Hindlimb muscle (tissue), 1 donor: Measurements from ENCODE around the gene MIOX. TPM values are rescaled to one million over a fixed set of nuclear protein-coding genes. Genes with fewer than 3 reads are reported as not detected.

Experiments used
- DNase-seq: peaks from one replicate; pipeline ENCODE4 v3.0.0-alpha.2; 2013
- polyA plus RNA-seq: library from polyadenylated mRNA; unstranded; fragments of 120-200 nt; gene quantifications from one replicate; pipeline ENCODE4 v1.2.1, GENCODE V29; 2013; ENCODE audit not compliant: insufficient read length

MIOX gene
- polyA plus RNA-seq, 1 donor, result not detected

GRCh38 chr22:50473855-50474671 is 12.6 kb upstream of the MIOX start:
- DNase-seq, result no peak

- peak; percentile 96 for DNase-seq
Observed at GRCh38 chr22:50474710-50475651, 11.7 kb upstream of the MIOX start, which contains the start of gene SBF1. SBF1 (minus strand) TSS chr22:50475035; CDS start chr22:50474840, 195 bp downstream.

GRCh38 chr22:50475652-50476002 is 11.0 kb upstream of the MIOX start:
- DNase-seq, result no peak

GRCh38 chr22:50476868-50477267 is 9.8 kb upstream of the MIOX start:
- DNase-seq, result no peak

GRCh38 chr22:50477923-50478322 is 8.7 kb upstream of the MIOX start:
- DNase-seq, result no peak

GRCh38 chr22:50479721-50480120 is 6.9 kb upstream of the MIOX start:
- DNase-seq, result no peak

GRCh38 chr22:50481045-50481439 is 5.6 kb upstream of the MIOX start:
- DNase-seq, result no peak

GRCh38 chr22:50481440-50482106 is 5.1 kb upstream of the MIOX start, which contains the start of gene ADM2:
ADM2 (plus strand) TSS chr22:50481543; CDS start chr22:50481848, 305 bp downstream.
- no peak for DNase-seq

GRCh38 chr22:50482107-50483074 is 4.3 kb upstream of the MIOX start:
- no peak for DNase-seq

- DNase-seq, result no peak
Observed at GRCh38 chr22:50483106-50483505, 3.6 kb upstream of the MIOX start.

- DNase-seq, result no peak
Observed at GRCh38 chr22:50483556-50483955, 3.1 kb upstream of the MIOX start.

GRCh38 chr22:50483977-50484853 is 2.4 kb upstream of the MIOX start:
- no peak for DNase-seq

GRCh38 chr22:50485221-50486131 is 1.2 kb upstream of the MIOX start:
- no peak for DNase-seq

- no peak for DNase-seq
Observed at GRCh38 chr22:50487290-50488005, 789 bp downstream of the MIOX start.

- no peak for DNase-seq
Observed at GRCh38 chr22:50488006-50488677, 1.5 kb downstream of the MIOX start.

GRCh38 chr22:50488886-50489285 is 2.2 kb downstream of the MIOX start:
- DNase-seq, result no peak

- no peak for DNase-seq
Observed at GRCh38 chr22:50489363-50490243, 2.9 kb downstream of the MIOX start.
